Astrocyte of the spinal cord (primary cell): ENCODE results near the gene ZNF155.

Experiments
- DNase-seq: peaks from one replicate; pipeline ENCODE4 v3.0.0; 2011; ENCODE audit warnings: low read depth, low spot score
- H3K4me3 ChIP-seq: 2 replicates; pipeline ENCODE4 v1.5.1; 2011; ENCODE audit warnings: low read depth, mild to moderate bottlenecking, low read length, moderate library complexity
- CTCF ChIP-seq: IDR thresholded peaks from 2 replicates; pipeline ENCODE4 v1.5.1; 2012; ENCODE audit warnings: low read depth, mild to moderate bottlenecking, low read length, inconsistent platforms
- in situ Hi-C: cut with HindIII; loops from 2 replicates; pipeline ENCODE4 v1.10.0; 2017; ENCODE audit warnings: low sequenced_read_pairs

ZNF155 gene

GRCh38 chr19:44025217-44025936 lies 41.4 kb downstream of the ZNF155 start, which contains the start of gene ZNF222:
Gene ZNF222 (plus strand): TSS chr19:44025379. CDS start chr19:44025437, 58 bp downstream.
- peak within 1 kb of the TSS; percentile 70 for H3K4me3 ChIP-seq
- DNase-seq = peak; percentile 90
- TF ChIP-seq CTCF = no peak
- in situ Hi-C loops = no loop called here

- TF ChIP-seq CTCF = no peak
- in situ Hi-C loops = no loop called here
- DNase-seq = no peak
- no peak overlapping the region for H3K4me3 ChIP-seq
Measured at GRCh38 chr19:44026622-44027021, 42.6 kb downstream of the ZNF155 start.

- no peak overlapping the region for H3K4me3 ChIP-seq
- in situ Hi-C loops = no loop called here
- no peak for TF ChIP-seq CTCF
- DNase-seq = no peak
Measured at GRCh38 chr19:44032001-44032610, 48.1 kb downstream of the ZNF155 start.

- no peak for TF ChIP-seq CTCF
- no peak for DNase-seq
- no peak overlapping the region for H3K4me3 ChIP-seq
- in situ Hi-C loops = no loop called here
Measured at GRCh38 chr19:44042147-44042546, 58.2 kb downstream of the ZNF155 start.
